AG04450 (cell line): ENCODE data around the gene ARHGAP45. TPM values are rescaled to one million over a fixed set of nuclear protein-coding genes. Genes with fewer than 3 reads are reported as not detected.

Experiments used
- CTCF ChIA-PET: fragments of 300-600, 350-600 bp; formaldehyde crosslinking; extraction: SDS; loops from one replicate; lab custom pipeline; 2022; ENCODE audit warnings: antibody characterized with exemption, inconsistent platforms; lab: Charles Lee
- POLR2A ChIA-PET: fragments of 350-600 bp; formaldehyde crosslinking; extraction: SDS; loops from one replicate; lab custom pipeline; 2021; ENCODE audit warnings: antibody characterized with exemption, inconsistent platforms; lab: Yijun Ruan, JAX
- DNase-seq: peaks from one replicate; pipeline ENCODE4 v3.0.0-alpha.2; 2011; ENCODE audit warnings: low read depth, low spot score
- H3K27ac ChIP-seq: one replicate; pipeline ENCODE4 v1.5.1; 2012; ENCODE audit warnings: low read depth, low read length, control low read depth
- H3K27me3 ChIP-seq: one replicate; pipeline ENCODE4 v1.6.0; 2012; ENCODE audit warnings: low read length; ENCODE audit not compliant: control insufficient read depth, insufficient read depth
- H3K4me3 ChIP-seq: 2 replicates; pipeline ENCODE4 v1.5.1; 2011; ENCODE audit warnings: mild to moderate bottlenecking, low read depth, low read length, control low read depth
- H3K9me3 ChIP-seq: 2 replicates; pipeline ENCODE4 v1.5.1; 2012; ENCODE audit warnings: low read length; ENCODE audit not compliant: control insufficient read depth, insufficient read depth
- CTCF ChIP-seq: IDR thresholded peaks from 2 replicates; pipeline ENCODE4 v1.5.1; 2011; ENCODE audit warnings: low read depth, low read length, control low read depth, inconsistent platforms
- polyA plus RNA-seq: library from polyadenylated mRNA; depleted of rRNA; stranded (reverse); fragments of >200 nt; gene quantifications from 2 replicates; pipeline ENCODE4 v1.2.3, GENCODE V29; 2011

The ARHGAP45 gene
- polyA plus RNA-seq, 1 experiment, result 0.36 TPM

- no peak for TF ChIP-seq CTCF
- H3K4me3 ChIP-seq, result no peak overlapping the region
- ChIA-PET POLR2A (interaction anchor here (0.5 to 0.6 kb wide), 2 partner anchors 15 to 35 kb away, joined by 3 to 5 read pairs; no protein-coding TSS in a partner anchor), CTCF (no interaction called here)
- peaks cover 24% of the 10 kb centered on the region for H3K27me3 ChIP-seq
- no peak overlapping the region for H3K27ac ChIP-seq
- H3K9me3 ChIP-seq, result peaks cover 2% of the 10 kb centered on the region; the same call in 1 of the 2 replicates
- no peak for DNase-seq
These were observed 5.5 kb downstream of the ARHGAP45 start for GRCh38 chr19:1072371-1073015.

- CTCF ChIA-PET, result no interaction called here
- DNase-seq, result no peak
- H3K4me3 ChIP-seq, result no peak overlapping the region
- H3K9me3 ChIP-seq, result peaks cover 2% of the 10 kb centered on the region; the same call in 1 of the 2 replicates
- H3K27me3 ChIP-seq, result peaks cover 22% of the 10 kb centered on the region
- H3K27ac ChIP-seq, result no peak overlapping the region
- POLR2A ChIA-PET, result interaction anchor here (0.5 to 0.8 kb wide), 2 partner anchors 34 to 99 kb away, joined by 3 read pairs; no protein-coding TSS in a partner anchor
- no peak for TF ChIP-seq CTCF
These were observed 6.3 kb downstream of the ARHGAP45 start for GRCh38 chr19:1073063-1073955.

GRCh38 chr19:1073956-1074517, 7.1 kb downstream of the ARHGAP45 start:
- Histone ChIP-seq H3K9me3 (peaks cover 2% of the 10 kb centered on the region; the same call in 1 of the 2 replicates), H3K27me3 (peaks cover 16% of the 10 kb centered on the region), H3K27ac (no peak overlapping the region), H3K4me3 (no peak overlapping the region)
- CTCF ChIA-PET, result no interaction called here
- no peak for TF ChIP-seq CTCF
- POLR2A ChIA-PET, result interaction anchor here (0.8 kb wide), 1 partner anchor 98 kb away, joined by 3 read pairs; no protein-coding TSS in a partner anchor
- no peak for DNase-seq

- DNase-seq, result no peak
- no peak overlapping the region for H3K4me3 ChIP-seq
- no peak for TF ChIP-seq CTCF
- ChIA-PET POLR2A (interaction anchor here (0.6 to 1.2 kb wide), 2 partner anchors 10 to 1083 kb away, joined by 3 to 4 read pairs; no protein-coding TSS in a partner anchor), CTCF (interaction anchor here (1.1 kb wide), 1 partner anchor 9 kb away, joined by 3 read pairs; no protein-coding TSS in a partner anchor)
- peaks cover 10% of the 10 kb centered on the region for H3K27me3 ChIP-seq
- peaks cover 3% of the 10 kb centered on the region; the same call in 1 of the 2 replicates for H3K9me3 ChIP-seq
- H3K27ac ChIP-seq, result no peak overlapping the region
These were observed 7.7 kb downstream of the ARHGAP45 start for GRCh38 chr19:1074544-1075283.
